22Rv1 (cell line): ENCODE measurements around the gene HSD17B11.
"Not testable (repeated sequence)": the region's sequence is repeated elsewhere in the genome, so short reads cannot be mapped to it uniquely, and the experiment has no call there.

Experiments used
- CTCF ChIP-seq: fragments of 450-650 bp; IDR thresholded peaks from 2 replicates; pipeline ENCODE4 v1.5.1; 2017; ENCODE audit warnings: mild to moderate bottlenecking
- ZFX ChIP-seq: fragments of 450-650 bp; IDR thresholded peaks from 2 replicates; pipeline ENCODE4 v1.6.1; 2017; ENCODE audit warnings: antibody characterized with exemption, borderline replicate concordance

GRCh38 chr4:87294911-87295310, 96.1 kb downstream of the HSD17B11 start:
- TF ChIP-seq CTCF, ZFX: not testable (repeated sequence)
